Measurements from ENCODE around the gene KIFAP3. TPM values are rescaled to one million over a fixed set of nuclear protein-coding genes. Genes with fewer than 3 reads are reported as not detected.
"Not testable (repeated sequence)": the region's sequence is repeated elsewhere in the genome, so short reads cannot be mapped to it uniquely, and the experiment has no call there.

KIFAP3 gene
- total RNA-seq, 6 experiments from 2014 or later = 5.9 to 9.2 (median 8.0) TPM

- Histone ChIP-seq H3K27me3 (no peaks in the 10 kb centered on the region), H3K4me3 (no peak overlapping the region), H3K36me3 (no peaks in the 10 kb centered on the region), H3K27ac (no peak overlapping the region), H3K9me3 (no peaks in the 10 kb centered on the region), H3K4me1 (no peaks in the 10 kb centered on the region)
- 90% methylated on average over 1 of the region's 1 CpG for WGBS (ENCODE audit: insufficient coverage, low coverage, low lambda C conversion rate, missing lambda C conversion rate)
- intact Hi-C loops (cut with DNase I) = no loop called here
- DNase-seq (no peak), ATAC-seq (no peak)
- TF ChIP-seq POLR2A (IDR thresholded peaks at IDR 0.05) (no peak), CTCF (IDR thresholded peaks at IDR 0.05) (no peak)
These were observed 155.6 kb downstream of the KIFAP3 start for GRCh38 chr1:169918927-169919326.

GRCh38 chr1:169918220-169918619 is 156.3 kb downstream of the KIFAP3 start:
- H3K9me3 ChIP-seq; H3K4me3 ChIP-seq; H3K4me1 ChIP-seq; H3K27me3 ChIP-seq; H3K36me3 ChIP-seq; H3K27ac ChIP-seq; DNase-seq; ATAC-seq; intact Hi-C loops (cut with DNase I): not testable (repeated sequence)
- 89% methylated on average over 5 of the region's 9 CpGs for WGBS (ENCODE audit: insufficient coverage, low coverage, low lambda C conversion rate, missing lambda C conversion rate)

DNA sequence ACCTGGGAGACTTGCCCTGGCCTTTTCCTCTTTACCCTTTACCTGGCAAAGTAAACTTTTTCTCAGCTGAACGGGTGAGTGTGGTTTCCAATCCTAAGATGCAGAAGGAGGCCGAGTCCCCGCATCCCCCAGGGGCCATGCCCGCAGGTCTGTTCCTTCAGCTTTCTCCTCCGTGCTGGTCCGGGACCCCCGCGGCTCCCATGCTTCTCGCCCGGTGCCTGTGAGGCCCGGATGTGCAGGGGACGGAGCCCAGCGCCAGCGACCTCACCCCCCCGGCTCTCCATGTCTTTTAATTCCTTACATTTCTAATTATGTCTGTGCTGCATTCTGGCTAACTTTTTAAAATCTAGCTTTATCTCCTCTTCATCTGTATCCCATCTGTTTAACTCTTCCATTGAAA is 159.3 kb downstream of the KIFAP3 start:
- H3K4me3 ChIP-seq = no peak overlapping the region
- H3K4me1 ChIP-seq = no peaks in the 10 kb centered on the region
- no peaks in the 10 kb centered on the region for H3K36me3 ChIP-seq
- DNase-seq = no peak
- no peaks in the 10 kb centered on the region for H3K9me3 ChIP-seq
- 62% methylated on average over 8 of the region's 15 CpGs for WGBS (ENCODE audit: insufficient coverage, low coverage, low lambda C conversion rate, missing lambda C conversion rate)
- H3K27me3 ChIP-seq = no peaks in the 10 kb centered on the region
- H3K27ac ChIP-seq = no peak overlapping the region
- intact Hi-C loops (cut with DNase I) = no loop called here
- no peak for ATAC-seq
- no peak for TF ChIP-seq CTCF (IDR thresholded peaks at IDR 0.05)
- no peak for TF ChIP-seq POLR2A (IDR thresholded peaks at IDR 0.05)

DNA sequence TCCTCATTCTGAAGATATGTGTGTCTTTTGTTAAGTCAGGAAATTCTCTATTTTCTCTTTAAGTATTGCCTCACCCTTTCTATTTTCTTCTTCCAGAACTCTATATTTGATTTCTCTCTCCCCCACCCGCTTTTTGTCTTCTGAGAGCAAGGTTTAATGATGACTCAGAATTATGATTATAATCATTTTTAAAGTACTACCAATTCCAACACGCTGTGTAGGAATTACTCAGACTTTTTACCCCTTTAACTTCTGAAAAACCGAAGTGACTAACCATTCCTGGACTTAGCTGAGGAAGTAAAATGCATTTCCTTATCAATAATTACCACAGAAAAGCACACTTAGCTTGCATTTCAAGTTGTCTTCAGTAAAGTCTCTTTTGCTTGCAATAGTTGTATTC is 160.0 kb downstream of the KIFAP3 start:
- ATAC-seq (no peak), DNase-seq (no peak)
- Histone ChIP-seq H3K27ac (no peak overlapping the region), H3K36me3 (no peaks in the 10 kb centered on the region), H3K27me3 (no peaks in the 10 kb centered on the region), H3K4me3 (no peak overlapping the region), H3K4me1 (no peaks in the 10 kb centered on the region), H3K9me3 (no peaks in the 10 kb centered on the region)
- WGBS (ENCODE audit: insufficient coverage, low coverage, low lambda C conversion rate, missing lambda C conversion rate) = 50% methylated on average over 3 of the region's 3 CpGs
- TF ChIP-seq POLR2A (IDR thresholded peaks at IDR 0.05) (no peak), CTCF (IDR thresholded peaks at IDR 0.05) (no peak)
- intact Hi-C loops (cut with DNase I) = no loop called here

GRCh38 chr1:169909499-169909898 is 165.0 kb downstream of the KIFAP3 start:
- intact Hi-C loops (cut with DNase I) = no loop called here
- TF ChIP-seq CTCF (IDR thresholded peaks at IDR 0.05) (no peak), POLR2A (IDR thresholded peaks at IDR 0.05) (no peak)
- ATAC-seq (no peak), DNase-seq (no peak)
- Histone ChIP-seq H3K4me1 (no peaks in the 10 kb centered on the region), H3K36me3 (no peaks in the 10 kb centered on the region), H3K9me3 (no peaks in the 10 kb centered on the region), H3K27ac (no peak overlapping the region), H3K4me3 (no peak overlapping the region), H3K27me3 (no peaks in the 10 kb centered on the region)
- WGBS (ENCODE audit: insufficient coverage, low coverage, low lambda C conversion rate, missing lambda C conversion rate) = 86% methylated on average over 13 of the region's 16 CpGs
